Erythroblast (primary cell): ENCODE results near the gene NOTCH2NLA.
"Not testable (repeated sequence)": the region's sequence is repeated elsewhere in the genome, so short reads cannot be mapped to it uniquely, and the experiment has no call there.

Source experiments
- DNase-seq, 2 experiments: peaks; one replicate each; lab custom pipeline; 2025; lab: John Stamatoyannopoulos, UW

The NOTCH2NLA gene

DNA sequence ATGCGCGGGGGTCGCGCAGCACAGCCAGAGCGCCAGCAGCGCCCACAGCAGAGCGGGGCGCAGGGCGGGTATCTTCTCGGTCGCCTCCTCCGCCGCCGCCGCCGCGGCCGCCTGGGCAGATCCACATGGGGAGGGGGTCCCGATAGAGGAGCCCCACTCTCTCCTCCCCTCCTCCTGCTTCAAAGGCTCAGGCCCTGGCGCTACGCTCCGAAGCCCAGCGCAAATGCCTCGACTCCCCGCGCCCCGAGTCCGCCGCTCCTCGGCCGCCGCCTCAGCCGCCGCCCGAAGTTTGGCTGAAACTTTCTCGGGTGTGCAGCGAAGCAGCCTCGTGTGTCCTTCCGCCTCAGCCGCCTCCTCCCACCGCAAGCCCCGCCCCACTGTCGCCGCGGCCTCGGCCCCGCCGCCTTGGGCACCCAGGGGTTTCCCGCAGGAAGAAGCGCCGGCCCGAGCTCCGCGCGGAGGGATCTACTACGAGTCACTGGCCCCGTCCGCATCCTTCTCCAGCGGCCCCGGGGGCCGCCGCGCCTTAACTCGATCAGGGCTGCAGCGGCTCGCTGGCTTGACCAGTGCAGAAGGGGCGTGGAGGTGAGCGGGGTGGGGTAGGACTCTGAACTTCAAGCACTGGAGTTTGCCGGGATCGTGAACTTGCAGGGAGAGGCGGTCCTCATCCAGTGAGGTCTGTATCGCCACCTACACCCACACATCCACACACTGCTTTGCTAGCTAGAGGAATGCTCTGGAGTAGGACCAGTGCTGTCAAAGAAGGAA lies at the start of gene NOTCH2NLA:
NOTCH2NLA (minus strand) TSS at position 312 of the 768 bp plus-strand sequence. CDS start 39,684 bp downstream, outside the sequence.
- DNase-seq: not testable (repeated sequence)

DNA sequence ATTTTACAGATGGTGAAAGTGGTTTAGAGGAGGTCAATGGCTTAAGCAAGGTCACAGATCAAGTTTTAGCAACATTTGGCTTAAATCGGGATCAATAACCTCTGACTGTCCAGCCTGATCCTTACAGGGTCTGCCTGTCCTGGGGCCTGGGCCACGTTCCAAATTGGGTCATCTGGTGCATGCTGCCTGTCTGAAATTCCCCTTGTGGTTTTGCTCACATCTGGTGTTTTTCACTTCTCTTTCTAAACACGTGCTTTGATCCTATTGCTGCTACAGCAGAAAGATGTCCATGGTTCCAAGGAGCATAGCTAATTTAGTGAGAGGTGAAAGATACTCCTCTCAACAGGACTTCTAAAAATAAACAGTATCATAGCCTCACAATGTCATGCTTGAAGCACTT lies 49.5 kb upstream of the NOTCH2NLA start:
- not testable (repeated sequence) for DNase-seq

DNA sequence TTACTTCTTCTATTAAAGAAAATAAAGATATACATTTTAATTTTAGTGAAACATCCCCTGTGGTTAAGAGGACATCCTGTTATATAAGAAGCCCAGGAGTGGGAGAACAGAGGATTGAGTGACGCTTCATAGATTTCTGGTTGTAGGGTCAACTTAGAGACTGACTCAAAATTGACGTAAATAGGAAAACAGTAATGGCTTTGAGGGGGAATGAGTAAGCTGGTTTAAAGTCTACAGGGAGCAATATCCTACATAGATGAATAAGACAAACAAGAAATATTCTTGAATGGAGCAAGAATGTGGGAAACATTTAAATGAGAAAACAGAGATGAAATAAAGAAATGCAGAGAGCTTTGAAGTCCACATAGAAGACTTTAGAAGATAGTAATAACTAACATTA lies 48.3 kb upstream of the NOTCH2NLA start:
- not testable (repeated sequence) for DNase-seq

DNA sequence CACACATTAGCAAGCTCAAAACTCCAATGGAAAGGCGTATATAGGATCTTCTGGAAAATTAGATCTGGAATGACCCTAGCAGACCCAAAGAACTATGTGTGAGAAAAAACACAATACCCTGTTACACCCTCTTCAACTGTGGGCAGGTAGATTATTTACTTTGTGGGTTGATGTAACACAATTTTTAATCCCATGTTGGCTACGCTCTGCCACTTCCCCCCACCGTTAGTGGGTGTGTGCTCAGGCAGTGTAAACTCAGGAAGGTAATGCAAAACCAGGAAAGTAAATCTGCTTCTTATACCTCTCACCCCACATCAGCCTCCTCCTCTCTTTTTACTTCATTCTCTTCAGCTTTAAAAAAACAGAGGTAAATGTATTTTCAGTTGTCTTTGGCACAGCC lies 45.3 kb upstream of the NOTCH2NLA start:
- not testable (repeated sequence) for DNase-seq

DNA sequence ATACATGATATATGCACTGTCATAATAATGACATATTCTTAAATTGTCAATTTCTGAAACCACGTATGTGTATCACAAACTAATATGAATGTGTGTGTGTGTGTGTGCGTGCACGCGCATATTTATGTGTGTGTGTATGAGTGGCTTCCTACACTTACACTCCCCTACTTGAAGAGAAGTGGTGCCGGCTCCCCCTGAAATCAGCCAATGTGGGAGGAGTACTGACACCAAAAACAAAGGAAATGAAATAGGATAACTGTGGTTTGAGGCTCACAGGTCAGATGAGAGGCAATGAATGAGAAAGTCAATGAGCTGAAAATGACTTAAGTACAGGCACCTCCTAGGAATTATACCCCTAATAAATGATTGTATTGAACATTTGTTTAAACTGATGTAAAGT lies 44.4 kb upstream of the NOTCH2NLA start:
- DNase-seq: not testable (repeated sequence)

DNA sequence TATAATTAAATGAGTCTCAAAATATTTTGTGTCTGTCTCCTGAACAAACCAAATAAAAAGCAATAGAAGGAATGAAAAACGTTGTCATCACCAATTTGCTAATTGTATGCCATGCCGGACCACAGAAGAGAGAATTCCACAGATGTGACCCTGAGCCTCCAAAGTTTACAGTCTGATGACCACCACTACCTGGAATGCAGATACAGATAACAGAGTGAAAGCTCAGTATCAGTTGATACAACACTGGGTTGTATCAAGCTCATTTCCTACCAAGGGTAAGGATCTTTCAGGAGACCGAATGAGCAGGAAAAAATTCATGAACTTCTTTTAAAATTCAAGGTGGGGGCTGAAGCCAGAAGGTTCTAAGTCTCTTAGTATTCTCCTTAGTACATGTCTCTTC lies 43.9 kb upstream of the NOTCH2NLA start:
- not testable (repeated sequence) for DNase-seq

DNA sequence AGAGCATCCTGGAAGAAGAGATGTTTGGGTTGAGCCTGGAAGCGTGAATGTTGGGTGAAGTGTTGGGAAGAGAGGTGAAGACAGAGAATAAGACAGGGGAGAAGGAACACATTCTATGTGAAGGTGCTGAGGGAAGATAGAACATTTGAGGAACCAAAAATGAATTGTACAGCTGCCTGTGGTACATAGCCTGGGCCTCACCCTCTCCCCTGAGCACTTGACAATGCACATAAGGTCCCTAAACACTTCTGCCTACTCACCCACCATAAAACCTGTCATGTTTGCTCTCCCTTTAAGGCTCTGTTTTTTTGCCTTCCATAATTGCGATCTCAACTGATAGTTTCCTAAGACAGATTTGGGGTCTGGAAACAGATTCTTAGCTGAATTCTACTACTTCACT lies 43.2 kb upstream of the NOTCH2NLA start:
- DNase-seq: not testable (repeated sequence)

DNA sequence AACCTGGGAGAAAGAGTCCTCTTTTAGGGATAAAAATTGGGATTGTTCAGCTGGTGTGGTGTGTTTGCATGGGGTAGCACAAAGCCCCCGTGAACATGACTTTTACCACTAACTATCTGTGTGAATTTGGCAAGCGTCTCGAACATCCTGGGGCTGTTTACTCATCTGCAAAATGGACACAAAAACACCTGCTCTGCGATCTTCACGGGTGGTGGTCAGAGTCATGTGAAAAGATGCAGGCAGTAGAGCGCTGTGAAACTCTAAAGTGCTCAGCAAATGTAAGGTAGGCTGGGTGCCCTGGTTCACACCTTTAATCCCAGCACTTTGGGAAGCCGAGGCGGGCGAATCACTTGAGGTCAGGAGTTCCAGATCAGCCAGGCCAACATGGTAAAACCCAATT lies 41.3 kb upstream of the NOTCH2NLA start:
- not testable (repeated sequence) for DNase-seq

DNA sequence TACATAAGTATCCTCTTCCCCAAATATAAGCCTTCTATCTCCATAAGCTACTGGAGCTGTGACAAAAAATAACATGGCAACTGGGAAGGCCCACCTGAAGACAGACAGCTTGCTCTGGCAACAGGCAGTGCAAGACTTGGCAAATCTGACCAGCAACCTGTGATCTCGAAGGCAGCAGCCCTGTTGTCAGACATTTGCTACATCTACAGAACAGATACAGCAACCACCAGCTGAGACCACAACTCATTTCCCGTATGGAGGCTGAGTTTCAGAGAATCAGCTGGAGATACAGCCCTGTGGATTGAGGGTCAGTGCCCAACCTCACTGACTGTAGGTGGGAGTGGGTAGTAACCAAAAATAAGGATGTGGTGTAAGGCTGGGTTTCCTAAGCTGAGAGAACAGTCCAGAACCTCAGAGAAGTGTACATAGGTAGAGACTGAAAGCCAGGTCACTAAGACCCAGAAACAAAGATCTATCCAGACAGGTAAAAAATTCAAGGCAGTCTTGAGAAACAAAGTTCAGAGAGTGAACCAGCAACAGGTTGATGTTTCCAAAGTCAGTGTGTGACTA lies 37.4 kb upstream of the NOTCH2NLA start:
- not testable (repeated sequence) for DNase-seq

DNA sequence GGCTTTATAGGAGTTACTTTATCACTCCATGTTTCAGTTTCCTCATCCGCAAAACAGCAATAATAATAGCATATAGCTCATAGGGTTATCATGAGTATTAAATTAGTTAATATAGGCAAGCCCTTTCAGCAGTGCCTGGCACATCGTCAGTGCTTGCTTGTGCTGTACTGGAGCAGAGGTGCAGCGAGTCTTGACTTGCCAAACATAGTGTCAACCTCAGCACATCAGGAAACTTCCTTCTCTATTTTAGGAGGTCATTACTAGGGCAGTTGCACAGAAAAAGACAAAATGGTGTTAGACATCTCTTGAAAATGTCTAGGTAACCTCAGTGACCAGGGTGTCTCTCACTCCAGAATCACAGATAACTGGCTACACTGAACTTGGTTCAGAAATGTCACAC lies 35.9 kb upstream of the NOTCH2NLA start:
- not testable (repeated sequence) for DNase-seq

DNA sequence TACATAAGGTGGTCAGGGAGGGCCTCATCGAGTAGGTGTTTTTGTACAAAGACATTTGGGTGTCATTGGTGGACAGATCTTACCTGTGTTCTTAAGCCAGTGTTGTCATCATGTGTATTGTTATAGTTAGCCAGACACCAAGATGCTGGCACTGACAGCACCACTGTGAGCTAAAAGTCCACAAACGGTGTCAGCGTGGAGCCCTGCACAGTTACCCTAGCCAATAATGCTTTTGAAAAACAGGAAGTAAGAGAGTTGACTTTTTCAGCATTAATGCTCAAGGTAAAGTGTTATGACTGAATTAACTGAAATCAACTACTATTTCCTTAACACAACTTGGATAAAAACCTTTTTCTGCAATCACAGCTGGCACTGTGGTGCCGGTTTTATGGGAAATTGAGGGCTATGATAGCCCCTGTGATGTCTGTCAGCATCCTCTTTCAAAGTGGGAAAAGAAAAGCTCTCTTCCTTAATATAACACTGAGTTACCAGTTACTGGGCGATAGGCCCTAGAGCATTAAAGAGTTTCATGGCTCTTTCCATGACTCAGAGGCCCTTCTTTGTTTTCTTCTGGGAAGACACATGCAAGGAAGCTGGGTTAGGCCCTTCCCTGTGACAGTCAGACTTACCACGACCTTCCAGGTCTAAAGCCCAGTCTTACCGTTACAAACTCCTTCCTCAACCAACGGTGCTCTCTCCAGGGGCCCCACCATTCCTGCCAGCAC lies 31.3 kb upstream of the NOTCH2NLA start:
- DNase-seq: not testable (repeated sequence)

DNA sequence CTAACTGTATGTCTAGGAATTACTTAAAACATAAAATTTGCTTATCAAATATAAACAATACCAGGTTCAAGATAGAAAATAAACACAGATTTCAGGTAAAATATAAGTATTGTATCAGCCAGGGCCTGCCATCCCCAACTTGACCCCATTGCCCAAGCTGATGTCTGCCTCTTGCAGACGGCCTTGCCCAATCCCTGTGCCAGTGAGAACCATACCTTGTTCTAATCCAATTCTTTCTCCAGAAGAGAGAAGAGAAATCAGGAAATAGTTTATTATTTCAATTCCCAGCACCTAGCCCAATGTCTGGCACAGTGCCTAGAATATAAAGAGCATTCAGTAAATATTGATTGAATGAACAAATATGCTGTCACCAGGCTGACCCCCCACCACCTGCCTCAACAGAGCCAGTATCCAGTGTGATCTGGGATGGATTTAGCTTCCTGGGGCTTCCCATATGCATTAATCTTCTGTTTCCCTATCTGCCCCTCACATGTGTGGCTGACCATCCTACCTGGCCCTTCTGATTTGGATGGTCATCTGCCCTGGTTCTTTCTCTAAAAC lies 29.3 kb upstream of the NOTCH2NLA start:
- not testable (repeated sequence) for DNase-seq

DNA sequence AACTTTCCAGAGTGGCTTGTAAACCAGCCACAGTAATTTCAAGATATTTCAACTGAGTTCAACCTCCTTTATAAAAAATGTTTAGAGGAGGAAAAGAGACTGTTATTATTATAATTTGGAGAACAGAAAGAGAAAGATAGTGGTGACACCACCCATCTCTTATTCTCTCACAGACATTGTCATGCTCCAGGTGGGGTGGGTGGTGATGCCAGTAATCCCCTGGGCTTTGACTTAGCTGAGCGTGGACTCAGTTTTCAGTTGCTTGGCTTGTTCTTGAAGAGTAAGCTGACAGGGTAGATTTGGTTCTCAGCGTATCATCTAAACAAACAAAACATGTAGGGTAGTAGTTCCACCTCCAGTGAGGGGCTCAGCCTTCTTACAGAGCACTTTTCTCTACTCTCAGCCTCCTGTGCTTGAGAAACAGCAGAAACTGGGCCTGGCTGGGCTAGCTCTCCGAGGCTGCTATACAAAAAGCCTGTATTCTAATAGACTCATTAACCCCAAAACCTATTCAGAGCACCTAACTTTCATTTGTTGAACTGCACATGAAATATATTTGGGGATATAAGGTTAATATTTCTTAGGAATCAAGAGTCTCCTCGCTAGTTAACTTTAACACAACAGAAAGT lies 25.9 kb upstream of the NOTCH2NLA start:
- not testable (repeated sequence) for DNase-seq

DNA sequence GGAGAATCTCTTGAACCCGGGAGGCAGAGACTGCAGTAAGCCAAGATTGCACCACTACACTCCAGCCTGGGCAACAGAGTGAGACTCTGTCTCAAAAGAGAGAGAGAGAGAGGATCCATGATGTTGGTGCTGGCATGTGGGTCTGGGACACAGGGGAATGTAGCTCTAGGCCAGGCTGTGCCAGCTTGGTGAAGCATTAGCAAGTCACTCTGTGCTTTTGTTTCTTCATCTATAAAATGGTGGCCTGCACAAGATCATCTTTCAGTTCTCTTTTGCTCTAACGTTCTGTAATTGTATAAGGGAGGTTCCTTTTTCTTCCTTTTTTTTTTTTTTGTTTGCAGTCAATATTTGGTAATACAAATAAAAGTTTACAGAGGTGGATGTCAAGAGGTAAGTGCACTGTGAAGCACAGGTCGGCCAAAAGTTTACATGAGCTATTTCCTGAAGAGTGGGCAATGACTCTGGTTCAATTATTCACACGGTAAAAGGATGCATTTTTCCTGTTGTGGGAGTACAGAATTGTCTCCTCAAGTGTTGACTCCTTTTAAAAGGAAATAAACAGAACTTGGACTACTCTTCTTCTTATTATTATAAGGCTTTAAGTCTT lies 24.5 kb upstream of the NOTCH2NLA start:
- DNase-seq: not testable (repeated sequence)

DNA sequence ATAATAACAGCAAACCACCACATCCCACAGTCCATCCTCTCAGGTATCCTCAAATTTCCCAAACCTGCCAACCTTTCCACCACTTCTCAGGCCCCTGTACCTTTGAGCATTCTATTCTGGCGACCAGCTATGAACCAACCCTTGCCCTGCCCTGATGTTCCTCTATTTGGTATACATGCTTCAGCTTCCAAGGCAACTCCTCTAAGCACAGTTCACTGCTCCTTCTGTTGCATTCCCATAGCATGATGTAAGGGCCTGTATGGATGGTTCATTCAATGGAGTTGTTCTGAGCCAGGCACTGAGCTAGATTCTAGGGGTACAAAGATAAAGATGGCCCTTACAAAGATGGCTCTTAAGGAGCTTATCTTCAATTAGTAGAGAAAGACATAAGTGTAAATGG lies 22.7 kb upstream of the NOTCH2NLA start:
- DNase-seq: not testable (repeated sequence)

DNA sequence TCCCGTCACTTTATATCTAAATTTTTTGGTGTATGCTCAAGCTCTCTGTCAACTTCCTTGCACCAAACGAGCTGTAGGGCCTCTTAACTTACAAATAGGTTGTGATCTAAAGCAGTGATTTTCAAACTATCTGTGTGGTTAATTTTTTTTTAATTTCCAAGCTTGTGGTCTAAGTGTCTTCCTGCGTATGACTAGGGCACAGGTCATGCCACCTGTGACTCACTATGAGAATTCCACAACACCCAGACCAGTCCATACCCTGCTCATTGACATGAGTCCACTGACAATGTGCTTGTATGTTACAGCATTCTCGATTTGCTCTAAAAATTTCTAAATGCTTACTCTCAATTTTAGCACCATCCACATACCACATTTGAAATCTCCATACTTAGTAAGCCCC lies 19.8 kb upstream of the NOTCH2NLA start:
- DNase-seq: not testable (repeated sequence)

DNA sequence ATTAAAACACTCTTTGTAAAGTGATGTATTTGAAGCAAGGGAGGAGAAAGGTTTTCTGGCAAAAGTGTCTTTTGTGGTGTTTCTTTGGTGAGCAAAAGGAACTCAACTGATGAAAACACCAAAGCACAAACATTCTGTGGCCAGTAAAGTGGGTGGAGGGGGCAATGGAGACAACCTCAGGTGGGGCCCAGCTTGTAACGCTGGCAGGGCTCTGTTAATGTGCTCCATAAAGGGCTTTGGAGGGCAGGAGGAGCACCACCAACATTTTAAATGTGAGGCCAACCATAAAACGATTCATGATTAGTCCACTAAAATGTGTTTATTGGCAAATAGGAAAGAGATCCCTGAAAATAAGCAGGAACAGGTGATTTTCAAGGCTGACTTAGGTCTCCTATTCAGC lies 7.8 kb upstream of the NOTCH2NLA start:
- DNase-seq: not testable (repeated sequence)

DNA sequence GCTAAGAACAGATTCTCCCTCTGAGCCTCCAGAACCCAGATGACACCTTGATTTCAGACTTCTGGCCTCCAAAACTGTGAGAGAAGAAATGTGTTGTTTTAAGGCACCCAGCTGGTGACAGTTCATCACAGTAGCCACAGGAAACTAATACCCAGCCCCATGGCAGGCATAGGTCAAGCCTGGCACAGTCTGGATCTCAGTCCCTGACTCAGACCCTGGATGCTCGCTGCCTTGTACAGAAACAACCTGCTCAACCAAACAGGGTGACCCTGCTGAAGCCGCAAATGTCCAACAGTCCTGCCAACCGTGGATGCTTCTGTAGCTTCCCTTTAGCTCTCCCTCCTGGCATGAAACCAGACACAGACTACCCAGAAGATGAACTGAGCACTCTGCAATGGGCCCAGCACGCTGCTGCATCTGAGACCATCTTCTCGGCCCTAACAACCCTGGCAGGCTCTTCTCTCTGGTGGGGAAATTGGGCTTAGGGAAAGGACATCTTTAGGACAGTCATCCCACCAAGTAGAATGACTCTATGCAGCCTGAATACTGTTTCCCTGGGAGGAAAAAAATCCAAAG lies 7.3 kb upstream of the NOTCH2NLA start:
- not testable (repeated sequence) for DNase-seq

DNA sequence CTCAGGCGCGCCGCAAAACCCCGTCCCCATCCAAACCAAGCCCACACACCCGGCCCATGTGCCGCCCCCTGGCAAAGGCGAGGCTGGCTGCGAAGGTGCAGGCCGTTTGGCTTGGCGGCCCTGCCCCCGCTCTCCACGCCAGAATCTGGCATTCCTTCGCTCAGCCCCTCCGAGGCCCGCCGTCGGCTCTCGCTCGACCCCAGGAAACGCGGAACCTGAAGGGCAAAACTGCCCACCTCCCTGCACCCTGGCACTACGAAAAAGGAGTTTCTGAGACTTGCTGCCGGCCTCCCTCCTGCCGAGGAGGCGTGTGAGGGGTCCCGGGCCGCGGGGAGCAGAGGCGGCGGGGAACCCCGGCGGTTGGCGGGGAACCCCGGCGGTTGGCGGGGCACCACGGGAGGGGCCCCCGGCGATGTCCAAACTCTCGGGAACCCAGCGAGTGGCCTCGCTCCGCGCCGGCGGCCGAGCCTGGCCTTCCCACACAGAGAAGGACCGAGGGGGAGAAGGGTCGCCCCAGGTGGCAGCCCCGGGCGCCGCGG lies 608 bp downstream of the NOTCH2NLA start:
- not testable (repeated sequence) for DNase-seq

DNA sequence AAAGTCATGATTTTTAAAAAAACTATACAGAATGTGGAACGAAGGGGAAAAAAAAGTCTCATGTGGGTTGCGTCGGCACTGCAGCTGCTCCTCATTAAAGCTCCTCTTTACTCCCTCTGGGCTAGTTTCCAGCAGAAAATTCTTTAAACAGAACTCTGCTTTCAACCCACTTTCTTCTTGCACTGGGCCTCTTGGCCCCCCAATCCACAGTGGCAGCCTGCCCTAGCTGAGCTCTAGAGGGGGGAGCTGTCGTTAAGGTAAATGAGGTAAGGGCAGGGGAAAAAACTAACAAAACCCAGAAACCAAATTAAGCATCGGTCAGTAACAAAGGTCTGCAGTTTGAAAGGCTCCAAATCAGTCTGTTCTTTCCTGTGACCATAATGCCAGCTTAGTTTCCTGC lies 54.3 kb downstream of the NOTCH2NLA start:
- DNase-seq: not testable (repeated sequence)

DNA sequence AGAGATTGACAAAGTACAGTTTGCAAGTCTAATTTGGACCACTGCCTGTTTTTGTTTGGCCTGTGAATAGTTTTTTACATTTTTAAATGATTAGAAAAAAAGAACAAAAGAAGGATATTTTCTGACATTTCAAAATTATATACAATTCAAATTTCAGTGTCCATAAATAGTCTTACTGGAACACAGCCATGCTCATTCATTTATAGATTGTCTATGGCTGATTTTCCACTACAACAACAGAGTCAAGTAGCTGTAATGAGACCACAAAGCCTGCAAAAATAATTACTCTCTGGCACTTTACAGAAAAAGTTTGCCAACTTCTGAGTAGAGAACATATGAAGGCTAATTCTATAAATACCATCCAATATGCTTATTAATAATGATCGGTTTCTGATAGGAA lies 61.1 kb downstream of the NOTCH2NLA start:
- DNase-seq: not testable (repeated sequence)
